Fibroblast of pulmonary artery (primary cell): ENCODE data around the gene FAH.
A peak's percentile ranks its signal among the peaks of the same experiment; 100 is the strongest.

Source experiments
- DNase-seq: peaks from one replicate; pipeline ENCODE4 v3.0.0-alpha.2; 2010; ENCODE audit warnings: low read depth
- H3K4me3 ChIP-seq: replicated peaks from 2 replicates; pipeline ENCODE4 v1.5.1; 2011; ENCODE audit warnings: low read depth, mild to moderate bottlenecking, control low read depth, low read length, moderate library complexity
- CTCF ChIP-seq: IDR thresholded peaks from 2 replicates; pipeline ENCODE4 v1.5.1; 2011; ENCODE audit warnings: mild to moderate bottlenecking, control low read depth, low read length, inconsistent platforms; ENCODE audit errors: missing control alignments

The FAH gene

GRCh38 chr15:80179025-80179759 is 26.4 kb downstream of the FAH start:
- TF ChIP-seq CTCF, result no peak
- DNase-seq, result peak; percentile 87
- no peak overlapping the region for H3K4me3 ChIP-seq

- TF ChIP-seq CTCF, result no peak
- H3K4me3 ChIP-seq, result no peak overlapping the region
These were observed 27.1 kb downstream of the FAH start for GRCh38 chr15:80179935-80180334.

GRCh38 chr15:80180468-80180867 is 27.7 kb downstream of the FAH start:
- no peak overlapping the region for H3K4me3 ChIP-seq
- TF ChIP-seq CTCF, result no peak
- no peak for DNase-seq

More at GRCh38 chr15:80179935-80180334, 27.1 kb downstream of the FAH start:
- DNase-seq, result no peak

- no peak for TF ChIP-seq CTCF
These were observed 28.2 kb downstream of the FAH start for GRCh38 chr15:80180986-80181385.

GRCh38 chr15:80182611-80183261 is 29.9 kb downstream of the FAH start:
- no peak for TF ChIP-seq CTCF
- DNase-seq, result peak; percentile 81
- no peak overlapping the region for H3K4me3 ChIP-seq

More at GRCh38 chr15:80180986-80181385, 28.2 kb downstream of the FAH start:
- no peak overlapping the region for H3K4me3 ChIP-seq
- no peak for DNase-seq

GRCh38 chr15:80183306-80183705 is 30.5 kb downstream of the FAH start:
- no peak for DNase-seq
- H3K4me3 ChIP-seq, result no peak overlapping the region
- no peak for TF ChIP-seq CTCF
